K562 (cell line): ENCODE measurements around the gene INO80. TPM values are rescaled to one million over a fixed set of nuclear protein-coding genes. Genes with fewer than 3 reads are reported as not detected.
A peak's percentile ranks its signal among the peaks of the same experiment; 100 is the strongest.

Experiments used
- BCOR ChIP-seq: fragments of 450-650 bp; IDR thresholded peaks from 2 replicates; pipeline ENCODE4 v1.6.1; 2016
- EP300 ChIP-seq: IDR thresholded peaks from 2 replicates; pipeline ENCODE4 v1.6.1; 2012; ENCODE audit warnings: low read length, improper control_type of control experiment
- HDAC1 ChIP-seq, 2 experiments: fragments of 450-650 bp; IDR thresholded peaks; 2 replicates each; pipeline ENCODE4 v1.6.1; 2016 to 2017; ENCODE audit warnings: inconsistent platforms in 1 of 2, mild to moderate bottlenecking in 1 of 2, moderate library complexity in 1 of 2
- HEY1 ChIP-seq: fragments of 250-450 bp; sonication (Bioruptor Pico); IDR thresholded peaks from 2 replicates; pipeline ENCODE4 v1.5.0; 2020; ENCODE audit warnings: mild to moderate bottlenecking, moderate library complexity, borderline replicate concordance
- KAT8 ChIP-seq: fragments of 450-650 bp; IDR thresholded peaks from 2 replicates; pipeline ENCODE4 v1.6.1; 2016; ENCODE audit warnings: low read depth, mild to moderate bottlenecking
- MYC ChIP-seq, 2 experiments: fragments of 250-450 bp in 1 of 2; sonication (Bioruptor Pico) in 1 of 2; IDR thresholded peaks; 2 replicates each; pipeline versions ENCODE4 v1.5.1 to v1.6.1; 2012 to 2021; ENCODE audit warnings: low read depth in 2 of 2, borderline replicate concordance in 1 of 2, improper control_type of control experiment in 1 of 2, low read length in 1 of 2, mild to moderate bottlenecking in 1 of 2, moderate library complexity in 1 of 2
- NBN ChIP-seq: fragments of 450-650 bp; IDR thresholded peaks from 2 replicates; pipeline ENCODE4 v1.6.1; 2016; ENCODE audit warnings: low read depth, mild to moderate bottlenecking
- NEUROD1 ChIP-seq: fragments of 150-350 bp; IDR thresholded peaks from 2 replicates; pipeline ENCODE4 v1.6.1; 2014; ENCODE audit warnings: borderline replicate concordance, low read length, low read depth; ENCODE audit not compliant: partially characterized antibody
- NFIC ChIP-seq: fragments of 450-650 bp; IDR thresholded peaks from 2 replicates; pipeline ENCODE4 v1.6.1; 2017; ENCODE audit warnings: mild to moderate bottlenecking, inconsistent platforms
- NR2C2 ChIP-seq, 2 experiments: fragments of 200-800 bp in 1 of 2; sonication (Bioruptor generic) in 1 of 2; sonication (generic) in 1 of 2; formaldehyde crosslinking in 1 of 2; IDR thresholded peaks; 2 replicates each; pipeline versions ENCODE4 v1.6.1 to v1.8.0; 2016 to 2022; ENCODE audit warnings: mild to moderate bottlenecking in 1 of 2, missing compliant biosample characterization in 1 of 2, missing genetic modification characterization in 1 of 2, missing genetic modification reagents in 1 of 2
- RAD51 ChIP-seq: fragments of 450-650 bp; IDR thresholded peaks from 2 replicates; pipeline ENCODE4 v1.7.1; 2016; ENCODE audit warnings: low read depth, mild to moderate bottlenecking, borderline replicate concordance
- SAFB ChIP-seq: fragments of 200-400 bp; formaldehyde crosslinking; IDR thresholded peaks from 2 replicates; pipeline ENCODE4 v1.6.1; 2017; ENCODE audit warnings: low read depth, low read length, borderline replicate concordance
- SRSF1 ChIP-seq: fragments of 200-400 bp; formaldehyde crosslinking; IDR thresholded peaks from 2 replicates; pipeline ENCODE4 v1.6.1; 2017; ENCODE audit warnings: mild to moderate bottlenecking, low read depth, low read length, moderate library complexity
- ZFX ChIP-seq: sonication (generic); formaldehyde crosslinking; IDR thresholded peaks from 2 replicates; pipeline ENCODE4 v1.8.0; 2022; ENCODE audit warnings: mild to moderate bottlenecking, missing genetic modification reagents, moderate library complexity
- ZNF253 ChIP-seq: fragments of 250-450 bp; sonication (Bioruptor Pico); conservative IDR thresholded peaks from 2 replicates; pipeline ENCODE4 v1.6.1; 2021; ENCODE audit warnings: mild to moderate bottlenecking
- ZSCAN29 ChIP-seq: fragments of 450-650 bp; IDR thresholded peaks from 2 replicates; pipeline ENCODE4 v1.6.1; 2017
- polyA plus RNA-seq, 8 experiments: library from polyadenylated mRNA; depleted of rRNA in 4 of 8; stranded (reverse) in 5 of 8; unstranded in 3 of 8; fragments of >200 nt; fragmentation: Nextera tagmentation in 2 of 8; fragmentation: Illumina TruSeq in 1 of 8; extraction: Ambion mirVana in 2 of 8; extraction: Trizol in 1 of 8; gene quantifications; 2 replicates each; pipeline versions ENCODE4 v1.2.1 to v1.2.3, GENCODE V29; 2011 to 2014; ENCODE audit warnings: inconsistent platforms in 1 of 8, missing spikeins in 1 of 8
- total RNA-seq, 7 experiments: library from RNA; depleted of rRNA in 6 of 7; stranded (reverse); fragments of >200 nt in 6 of 7; fragmentation: Illumina TruSeq in 2 of 7; extraction: Trizol in 2 of 7; gene quantifications; 2 replicates each; pipeline versions ENCODE4 v1.2.1 to v1.2.3, GENCODE V29; 2011 to 2021; ENCODE audit warnings: low replicate concordance in 1 of 7
- TF ChIP-seq, protein P1 (sequence below): sonication (generic); formaldehyde crosslinking; IDR thresholded peaks from 2 replicates; pipeline ENCODE4 v1.8.0; 2022; ENCODE audit warnings: mild to moderate bottlenecking, missing genetic modification reagents
- TF ChIP-seq, protein P2 (sequence below): sonication (generic); formaldehyde crosslinking; IDR thresholded peaks from 2 replicates; pipeline ENCODE4 v1.9.0; 2022; ENCODE audit warnings: mild to moderate bottlenecking, missing genetic modification reagents

Gene INO80
- total and polyA plus RNA-seq, 9 of the 15 experiments (the other 6 are each of a cell fraction or from before 2014, with no cell fraction given), result 1.1 to 25.7 (median 19.9) TPM

DNA sequence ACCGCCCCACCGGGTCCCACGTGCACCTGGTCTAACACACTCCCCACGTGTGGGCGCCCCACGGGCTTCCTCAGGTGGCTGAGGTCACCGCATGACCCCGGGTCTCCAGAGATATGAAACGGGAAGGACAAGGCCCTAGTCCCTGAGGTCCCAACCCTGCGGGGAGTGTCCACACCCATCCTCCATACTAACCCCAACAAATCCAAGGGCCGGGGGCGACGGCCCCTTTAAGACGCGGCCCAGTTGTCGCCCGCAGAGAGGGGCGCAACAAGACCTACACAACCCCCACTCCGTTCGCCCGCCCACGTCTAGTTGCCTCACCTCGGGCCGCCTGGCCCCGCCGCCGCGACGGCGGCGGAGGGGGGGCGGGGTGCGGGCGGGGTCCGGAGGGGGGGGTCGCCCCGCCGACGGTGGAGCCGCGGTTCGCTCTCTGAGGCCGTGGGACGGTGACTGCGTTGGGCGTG lies 396 bp downstream of the INO80 start (continued):
- TF ChIP-seq, protein P1, sequence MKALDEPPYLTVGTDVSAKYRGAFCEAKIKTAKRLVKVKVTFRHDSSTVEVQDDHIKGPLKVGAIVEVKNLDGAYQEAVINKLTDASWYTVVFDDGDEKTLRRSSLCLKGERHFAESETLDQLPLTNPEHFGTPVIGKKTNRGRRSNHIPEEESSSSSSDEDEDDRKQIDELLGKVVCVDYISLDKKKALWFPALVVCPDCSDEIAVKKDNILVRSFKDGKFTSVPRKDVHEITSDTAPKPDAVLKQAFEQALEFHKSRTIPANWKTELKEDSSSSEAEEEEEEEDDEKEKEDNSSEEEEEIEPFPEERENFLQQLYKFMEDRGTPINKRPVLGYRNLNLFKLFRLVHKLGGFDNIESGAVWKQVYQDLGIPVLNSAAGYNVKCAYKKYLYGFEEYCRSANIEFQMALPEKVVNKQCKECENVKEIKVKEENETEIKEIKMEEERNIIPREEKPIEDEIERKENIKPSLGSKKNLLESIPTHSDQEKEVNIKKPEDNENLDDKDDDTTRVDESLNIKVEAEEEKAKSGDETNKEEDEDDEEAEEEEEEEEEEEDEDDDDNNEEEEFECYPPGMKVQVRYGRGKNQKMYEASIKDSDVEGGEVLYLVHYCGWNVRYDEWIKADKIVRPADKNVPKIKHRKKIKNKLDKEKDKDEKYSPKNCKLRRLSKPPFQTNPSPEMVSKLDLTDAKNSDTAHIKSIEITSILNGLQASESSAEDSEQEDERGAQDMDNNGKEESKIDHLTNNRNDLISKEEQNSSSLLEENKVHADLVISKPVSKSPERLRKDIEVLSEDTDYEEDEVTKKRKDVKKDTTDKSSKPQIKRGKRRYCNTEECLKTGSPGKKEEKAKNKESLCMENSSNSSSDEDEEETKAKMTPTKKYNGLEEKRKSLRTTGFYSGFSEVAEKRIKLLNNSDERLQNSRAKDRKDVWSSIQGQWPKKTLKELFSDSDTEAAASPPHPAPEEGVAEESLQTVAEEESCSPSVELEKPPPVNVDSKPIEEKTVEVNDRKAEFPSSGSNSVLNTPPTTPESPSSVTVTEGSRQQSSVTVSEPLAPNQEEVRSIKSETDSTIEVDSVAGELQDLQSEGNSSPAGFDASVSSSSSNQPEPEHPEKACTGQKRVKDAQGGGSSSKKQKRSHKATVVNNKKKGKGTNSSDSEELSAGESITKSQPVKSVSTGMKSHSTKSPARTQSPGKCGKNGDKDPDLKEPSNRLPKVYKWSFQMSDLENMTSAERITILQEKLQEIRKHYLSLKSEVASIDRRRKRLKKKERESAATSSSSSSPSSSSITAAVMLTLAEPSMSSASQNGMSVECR, result peak; percentile 74; the same call in 1 of the 2 replicates
- TF ChIP-seq NR2C2 (CRISPR knock-in tag; IDR thresholded peaks at IDR 0.05) (peak; percentile 63; the same call in 1 of the 2 replicates), NR2C2 (tag; IDR thresholded peaks at IDR 0.05) (peak; percentile 88; the same call in 1 of the 2 replicates), SAFB (peak; percentile 55; the same call in 1 of the 2 replicates), ZFX (CRISPR knock-in tag) (peak; percentile 89), EP300 (no peak), NEUROD1 (peak; percentile 34), HEY1 (CRISPR knock-in tag) (no peak), RAD51 (peak; percentile 42; the same call in 1 of the 2 replicates), NFIC (peak; percentile 22; the same call in 1 of the 2 replicates), BCOR (0 out of 2 replicates have a peak, but pooled peaks have one; percentile 12), MYC (IDR thresholded peaks at IDR 0.05; ENCODE audit: low read depth, low read length) (peak; percentile 98), MYC (CRISPR knock-in tag; IDR thresholded peaks at IDR 0.05; ENCODE audit: borderline replicate concordance, low read depth) (no peak; the same call in 1 of the 2 replicates), ZSCAN29 (no peak), ZNF253 (CRISPR knock-in tag) (no peak), NBN (0 out of 2 replicates have a peak, but pooled peaks have one; percentile 2), SRSF1 (no peak), HDAC1 (IDR thresholded peaks at IDR 0.05) (peak; percentile 74 to 99; a peak in 2 of 4 replicates), KAT8 (no peak)
- TF ChIP-seq, protein P2, sequence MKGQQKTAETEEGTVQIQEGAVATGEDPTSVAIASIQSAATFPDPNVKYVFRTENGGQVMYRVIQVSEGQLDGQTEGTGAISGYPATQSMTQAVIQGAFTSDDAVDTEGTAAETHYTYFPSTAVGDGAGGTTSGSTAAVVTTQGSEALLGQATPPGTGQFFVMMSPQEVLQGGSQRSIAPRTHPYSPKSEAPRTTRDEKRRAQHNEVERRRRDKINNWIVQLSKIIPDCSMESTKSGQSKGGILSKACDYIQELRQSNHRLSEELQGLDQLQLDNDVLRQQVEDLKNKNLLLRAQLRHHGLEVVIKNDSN (CRISPR knock-in tag), result peak; percentile 67
